KOPT-K1 (cell line): ENCODE measurements around the gene EYA2.

Experiments
- H3K27ac ChIP-seq: fragments of 200-600 bp; sonication (generic); 2 replicates; pipeline ENCODE4 v1.5.1; 2016; ENCODE audit warnings: antibody characterized with exemption, mild to moderate bottlenecking, low read depth, low read length; ENCODE audit not compliant: poor library complexity, severe bottlenecking
- H3K36me3 ChIP-seq: fragments of 200-600 bp; sonication (generic); 2 replicates; pipeline ENCODE4 v1.5.1; 2017; ENCODE audit warnings: antibody characterized with exemption, mild to moderate bottlenecking, low read length, moderate library complexity; ENCODE audit not compliant: insufficient read depth
- H3K9me3 ChIP-seq: fragments of 200-600 bp; sonication (generic); 2 replicates; pipeline ENCODE4 v1.5.1; 2017; ENCODE audit warnings: antibody characterized with exemption, low read length, mild to moderate bottlenecking; ENCODE audit not compliant: insufficient read depth, poor library complexity, severe bottlenecking

The EYA2 gene

GRCh38 chr20:46964618-46965455 is 70.2 kb downstream of the EYA2 start:
- no peak overlapping the region for H3K27ac ChIP-seq
- H3K36me3 ChIP-seq, result no peaks in the 10 kb centered on the region
- no peaks in the 10 kb centered on the region for H3K9me3 ChIP-seq

GRCh38 chr20:46965477-46965876 is 70.8 kb downstream of the EYA2 start:
- Histone ChIP-seq H3K9me3 (no peaks in the 10 kb centered on the region), H3K36me3 (no peaks in the 10 kb centered on the region), H3K27ac (no peak overlapping the region)

DNA sequence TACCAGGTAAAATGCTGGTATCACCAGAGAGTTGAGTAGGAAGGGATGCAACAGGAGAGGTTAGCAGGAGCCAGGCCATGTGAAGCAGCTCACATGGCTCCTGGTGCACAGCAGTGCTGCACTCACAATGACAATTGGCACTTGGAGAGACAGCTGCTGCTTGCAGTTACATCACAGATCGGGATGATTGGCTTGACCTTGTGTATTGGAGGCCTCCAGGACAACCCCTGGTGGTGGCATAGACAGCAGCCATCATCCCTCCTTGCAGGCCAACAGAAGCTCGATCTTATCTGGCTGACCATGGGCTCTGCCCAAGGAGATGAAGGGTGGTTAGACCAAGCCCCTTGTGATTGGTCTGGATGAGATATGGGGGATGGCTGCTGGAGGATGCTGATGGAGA is 73.0 kb downstream of the EYA2 start:
- Histone ChIP-seq H3K27ac (no peak overlapping the region), H3K36me3 (no peaks in the 10 kb centered on the region), H3K9me3 (no peaks in the 10 kb centered on the region)

- Histone ChIP-seq H3K9me3 (no peaks in the 10 kb centered on the region), H3K27ac (no peak overlapping the region), H3K36me3 (no peaks in the 10 kb centered on the region)
Measured at GRCh38 chr20:46970937-46971630, 76.4 kb downstream of the EYA2 start.

DNA sequence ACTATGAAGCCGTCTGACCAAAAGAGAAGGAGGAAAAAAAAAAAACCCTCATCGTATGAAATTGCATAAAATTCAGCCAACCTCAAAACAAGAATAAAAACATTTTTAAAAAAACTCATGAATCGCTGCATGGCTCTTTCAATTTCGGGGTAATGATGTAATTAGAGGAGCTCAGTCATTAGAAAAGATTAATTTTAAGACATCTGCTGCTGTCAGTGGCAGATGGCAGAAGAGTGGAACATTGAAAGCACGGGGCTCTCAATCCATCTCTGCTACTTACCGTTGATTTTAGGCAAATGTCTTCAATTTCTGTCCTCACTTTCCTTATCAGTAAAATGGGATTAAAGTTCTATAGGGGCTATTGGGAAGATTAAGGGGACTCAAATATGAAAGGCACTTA is 79.1 kb downstream of the EYA2 start:
- Histone ChIP-seq H3K27ac (no peak overlapping the region), H3K36me3 (no peaks in the 10 kb centered on the region), H3K9me3 (no peaks in the 10 kb centered on the region)

DNA sequence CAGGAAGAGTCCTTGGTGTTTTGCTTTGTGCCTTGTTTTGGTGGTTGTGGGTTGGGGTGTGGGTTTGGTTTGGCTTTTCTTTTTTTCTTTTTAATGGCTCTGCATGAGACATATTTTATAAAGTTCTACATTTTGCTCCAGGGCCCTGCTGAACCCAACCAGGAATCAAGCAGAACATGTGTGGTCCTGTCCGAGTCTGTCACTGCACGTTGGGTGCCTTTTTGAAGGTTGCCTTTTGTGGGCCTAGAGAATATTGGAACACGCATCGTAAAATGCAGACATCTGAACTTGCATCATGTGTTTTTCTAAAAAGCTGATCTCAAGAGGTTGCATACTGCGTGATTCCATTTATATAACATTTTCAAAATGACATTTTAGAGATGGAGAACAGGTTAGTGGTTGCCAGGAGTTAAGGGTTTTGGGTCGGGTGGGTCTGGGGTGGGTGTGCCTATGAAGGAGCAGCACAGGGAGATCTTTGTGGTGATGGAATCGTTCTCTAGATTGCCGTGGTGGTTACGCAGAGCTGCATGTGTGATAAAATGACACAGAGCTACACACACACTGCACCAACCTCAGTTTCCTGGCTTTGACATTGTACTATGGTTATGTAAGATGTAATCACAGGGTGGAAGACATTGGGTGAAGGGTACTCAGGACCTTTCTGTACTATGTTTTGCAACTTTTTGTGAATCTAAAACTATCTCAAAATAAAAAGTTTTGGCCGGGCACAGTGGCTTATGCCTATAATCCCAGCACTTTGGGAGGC is 80.2 kb downstream of the EYA2 start:
- no peak overlapping the region for H3K27ac ChIP-seq
- no peaks in the 10 kb centered on the region for H3K9me3 ChIP-seq
- no peaks in the 10 kb centered on the region for H3K36me3 ChIP-seq

GRCh38 chr20:46975976-46976375 is 81.3 kb downstream of the EYA2 start:
- Histone ChIP-seq H3K9me3 (no peaks in the 10 kb centered on the region), H3K27ac (no peak overlapping the region), H3K36me3 (no peaks in the 10 kb centered on the region)

DNA sequence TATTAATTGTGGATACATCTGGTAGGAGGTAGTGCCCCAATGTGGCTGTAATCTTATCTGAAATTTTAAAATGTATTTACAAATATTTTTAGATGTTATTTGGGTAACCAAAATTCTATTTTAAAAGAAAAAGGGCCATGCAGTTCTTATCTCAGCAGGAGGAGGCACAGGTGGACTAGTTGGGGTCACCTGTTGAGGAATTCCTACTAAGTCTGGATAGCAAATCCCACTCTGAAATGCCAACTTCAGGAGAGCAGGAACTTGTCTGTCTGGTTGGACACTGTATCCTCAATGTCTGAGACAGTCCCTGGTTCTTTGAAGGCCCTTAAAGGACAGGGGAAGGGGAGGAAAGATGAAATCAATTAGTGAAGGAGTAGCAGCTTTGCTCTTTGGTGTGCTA is 82.6 kb downstream of the EYA2 start:
- peaks cover 2% of the 10 kb centered on the region for H3K9me3 ChIP-seq
- H3K36me3 ChIP-seq, result no peaks in the 10 kb centered on the region

GRCh38 chr20:46977909-46978588 is 83.4 kb downstream of the EYA2 start:
- Histone ChIP-seq H3K27ac (no peak overlapping the region), H3K9me3 (peaks cover 10% of the 10 kb centered on the region)

More for the DNA sequence above, 82.6 kb downstream of the EYA2 start:
- no peak overlapping the region for H3K27ac ChIP-seq

DNA sequence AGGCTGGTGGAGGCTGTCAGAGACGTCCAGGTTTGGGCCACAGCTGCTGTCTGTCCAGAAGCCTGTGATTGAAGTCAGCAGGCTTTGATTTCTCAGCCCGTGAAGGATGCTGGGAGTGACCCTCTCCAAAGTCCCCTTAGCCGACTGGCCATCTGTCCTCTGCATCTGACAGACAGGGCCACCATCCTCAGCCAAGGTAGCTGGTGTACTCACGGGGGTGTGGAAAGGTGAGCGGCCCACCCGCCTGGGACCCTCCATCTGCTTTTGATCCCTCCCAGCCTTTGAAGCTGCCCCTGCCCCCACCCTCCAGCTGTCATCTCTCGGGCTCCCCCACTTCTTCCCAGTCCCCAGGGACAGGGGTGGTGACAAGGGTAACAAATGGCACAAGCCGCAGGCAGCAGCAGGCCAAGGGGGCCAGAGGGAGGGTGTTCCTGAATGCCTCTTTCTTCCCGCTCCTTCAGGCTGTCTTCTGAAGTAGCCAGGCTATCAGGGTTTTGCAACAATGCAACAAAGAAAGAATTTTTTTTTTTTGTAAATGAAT is 84.4 kb downstream of the EYA2 start:
- H3K36me3 ChIP-seq, result no peaks in the 10 kb centered on the region

More at GRCh38 chr20:46977909-46978588, 83.4 kb downstream of the EYA2 start:
- no peaks in the 10 kb centered on the region for H3K36me3 ChIP-seq

GRCh38 chr20:46979603-46980241 is 85.1 kb downstream of the EYA2 start:
- H3K36me3 ChIP-seq, result no peaks in the 10 kb centered on the region
- H3K27ac ChIP-seq, result no peak overlapping the region
- peaks cover 18% of the 10 kb centered on the region for H3K9me3 ChIP-seq

More for the DNA sequence above, 84.4 kb downstream of the EYA2 start:
- H3K27ac ChIP-seq, result no peak overlapping the region
- peaks cover 18% of the 10 kb centered on the region for H3K9me3 ChIP-seq

DNA sequence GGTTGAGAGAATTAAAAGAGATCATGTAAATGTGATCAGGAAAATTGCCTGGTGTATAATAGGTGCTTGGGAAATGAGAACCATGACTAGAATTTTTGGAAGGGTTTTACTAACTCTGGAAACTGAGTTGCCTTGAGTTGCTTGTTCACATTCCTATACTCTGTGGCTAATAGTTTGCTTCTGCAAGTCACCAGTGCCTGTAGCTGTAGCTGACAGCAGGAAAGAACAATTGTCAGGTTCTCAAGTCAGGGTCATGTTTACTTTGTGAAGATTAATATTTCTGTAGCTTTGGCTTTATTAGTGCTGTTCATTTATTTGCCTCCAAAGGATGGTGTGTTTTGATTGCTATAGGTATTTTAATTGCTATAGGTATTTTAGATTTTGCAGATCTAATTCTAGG is 86.5 kb downstream of the EYA2 start:
- no peak overlapping the region for H3K27ac ChIP-seq
- H3K9me3 ChIP-seq, result peaks cover 18% of the 10 kb centered on the region
- no peaks in the 10 kb centered on the region for H3K36me3 ChIP-seq

DNA sequence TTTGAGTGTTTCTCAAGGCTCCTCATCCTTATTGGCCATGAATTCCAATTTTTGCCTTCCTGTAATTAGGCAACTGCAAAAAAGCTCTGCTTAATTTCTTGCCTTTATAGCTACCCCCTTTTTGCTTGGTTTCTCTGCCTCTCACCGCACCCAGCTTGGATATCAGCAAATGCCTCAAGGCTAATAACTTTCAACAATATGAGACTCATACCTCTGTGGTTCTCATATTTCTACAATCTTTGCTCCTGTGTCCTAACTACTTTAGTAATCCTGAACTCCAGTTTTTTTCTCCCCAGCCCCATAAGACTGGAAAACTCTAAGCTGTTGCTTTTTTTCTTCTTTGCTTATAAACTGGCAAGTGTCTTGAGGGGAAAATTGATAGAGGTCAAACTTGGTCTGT is 88.8 kb downstream of the EYA2 start:
- Histone ChIP-seq H3K9me3 (peaks cover 18% of the 10 kb centered on the region), H3K27ac (no peak overlapping the region), H3K36me3 (no peaks in the 10 kb centered on the region)

DNA sequence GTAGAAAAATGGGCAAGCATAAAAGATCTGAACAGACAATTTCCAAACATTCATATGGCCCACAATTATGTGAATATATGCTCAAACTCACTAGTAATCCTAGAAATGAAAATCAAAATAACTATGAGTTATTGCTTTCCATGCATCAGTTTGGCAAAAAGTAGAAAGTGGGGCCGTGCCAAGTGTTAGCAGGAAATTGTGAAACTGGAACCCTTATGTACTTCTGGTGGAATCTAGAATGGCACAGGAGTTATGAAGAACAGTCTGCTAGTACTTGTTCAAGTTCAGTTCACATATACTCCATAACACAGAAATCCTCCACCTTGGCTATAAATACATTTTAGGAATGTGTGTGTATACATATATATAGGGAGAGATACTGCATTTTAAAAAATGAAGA is 89.8 kb downstream of the EYA2 start:
- Histone ChIP-seq H3K27ac (no peak overlapping the region), H3K9me3 (peaks cover 18% of the 10 kb centered on the region), H3K36me3 (no peaks in the 10 kb centered on the region)
